GM12878 (cell line): ENCODE measurements around the gene CEND1. TPM values are rescaled to one million over a fixed set of nuclear protein-coding genes. Genes with fewer than 3 reads are reported as not detected.
A peak's percentile ranks its signal among the peaks of the same experiment; 100 is the strongest.

ENCODE experiments used
- ATAC-seq: fragments of 200-7000 bp; cut with Tn5 transposase; 3 replicates; pipeline ENCODE4 v1.9.1; 2020; ENCODE audit warnings: mild to moderate bottlenecking, moderate library complexity
- BruUV-seq: library from RNA; stranded (reverse); fragments of 400-500 nt; replicated peaks from 2 replicates; lab custom pipeline; 2021; lab: Mats Ljungman, UMichigan
- CTCF ChIA-PET: fragments of 300-600 bp; sonication (Branson Sonifier 250); formaldehyde crosslinking; extraction: SDS; loops from one replicate; lab custom pipeline; 2021; ENCODE audit warnings: inconsistent platforms; lab: Yijun Ruan, JAX
- POLR2A ChIA-PET: fragments of 350-600 bp; formaldehyde crosslinking; extraction: SDS; loops from one replicate; lab custom pipeline; 2021; ENCODE audit warnings: inconsistent platforms; lab: Charles Lee
- RAD21 ChIA-PET: fragments of 300-600 bp; sonication (Branson Sonifier 250); formaldehyde crosslinking; loops from one replicate; lab custom pipeline; 2023; ENCODE audit warnings: antibody characterized with exemption; ENCODE audit not compliant: unreplicated experiment; lab: Charles Lee
- SMC1A ChIA-PET: fragments of 300-600 bp; sonication (Branson Sonifier 250); formaldehyde crosslinking; loops from one replicate; lab custom pipeline; 2023; ENCODE audit not compliant: unreplicated experiment, uncharacterized antibody; lab: Charles Lee
- DNase-seq: peaks from one replicate; pipeline ENCODE4 v3.0.0-alpha.2; 2011; ENCODE audit warnings: low read depth, low spot score
- FAIRE-seq: peaks from 3 replicates; lab custom pipeline; 2011; peaks lifted over from hg19 to GRCh38; lab: Jason Lieb, UNC
- H2AFZ ChIP-seq: 2 replicates; pipeline ENCODE4 v1.6.0; 2011; ENCODE audit warnings: low read depth, low read length, control low read depth; ENCODE audit not compliant: control insufficient read depth
- H3K27ac ChIP-seq: 2 replicates; pipeline ENCODE4 v1.5.1; 2011; ENCODE audit warnings: control low read depth; ENCODE audit not compliant: control insufficient read depth, insufficient read depth
- H3K27me3 ChIP-seq, 2 experiments: replicated peaks in 1 of 2; 2 replicates each; pipeline versions ENCODE4 v1.6.0 to v1.6.1; 2011; ENCODE audit warnings: low read length in 1 of 2; ENCODE audit not compliant: control insufficient read depth in 2 of 2, insufficient read depth in 2 of 2
- H3K36me3 ChIP-seq, 2 experiments: 2 replicates each; pipeline ENCODE4 v1.5.1; 2011; ENCODE audit warnings: low read length in 1 of 2; ENCODE audit not compliant: control insufficient read depth in 2 of 2, insufficient read depth in 2 of 2
- H3K4me1 ChIP-seq: 2 replicates; pipeline ENCODE4 v1.6.1; 2011; ENCODE audit warnings: mild to moderate bottlenecking, low read length, moderate library complexity, mixed read lengths; ENCODE audit not compliant: control insufficient read depth, insufficient read depth
- H3K4me2 ChIP-seq: 2 replicates; pipeline ENCODE4 v1.6.0; 2011; ENCODE audit warnings: control low read depth; ENCODE audit not compliant: control insufficient read depth, insufficient read depth
- H3K4me3 ChIP-seq: fragments of 200-600 bp; sonication (generic); 2 replicates; pipeline ENCODE4 v1.5.1; 2016
- H3K79me2 ChIP-seq: 2 replicates; pipeline ENCODE4 v1.6.0; 2011; ENCODE audit warnings: low read length; ENCODE audit not compliant: control insufficient read depth, insufficient read depth
- H3K9ac ChIP-seq: 2 replicates; pipeline ENCODE4 v1.8.0; 2011; ENCODE audit warnings: low read length, control low read depth, mixed read lengths; ENCODE audit not compliant: control insufficient read depth, insufficient read depth
- H3K9me3 ChIP-seq: replicated peaks from 3 replicates; pipeline ENCODE4 v1.5.1; 2011; ENCODE audit warnings: mild to moderate bottlenecking, low read length; ENCODE audit not compliant: control insufficient read depth, insufficient read depth
- H4K20me1 ChIP-seq: 2 replicates; pipeline ENCODE4 v1.6.0; 2011; ENCODE audit not compliant: control insufficient read depth, insufficient read depth
- BMI1 ChIP-seq: fragments of 450-650 bp; IDR thresholded peaks from 2 replicates; pipeline ENCODE4 v1.6.1; 2016; ENCODE audit warnings: mild to moderate bottlenecking, moderate library complexity, borderline replicate concordance
- CBX5 ChIP-seq: sonication (generic); IDR thresholded peaks from 2 replicates; pipeline ENCODE4 v1.6.1; 2016; ENCODE audit warnings: low read depth, moderate library complexity, mild to moderate bottlenecking, inconsistent platforms
- CEBPB ChIP-seq, 2 experiments: fragments of 150-350 bp in 1 of 2; IDR thresholded peaks; 2 replicates each; pipeline ENCODE4 v1.6.1; 2012 to 2014; ENCODE audit warnings: low read depth in 2 of 2, low read length in 2 of 2, borderline replicate concordance in 1 of 2, inconsistent platforms in 1 of 2
- CEBPZ ChIP-seq: fragments of 150-350 bp; IDR thresholded peaks from 2 replicates; pipeline ENCODE4 v1.6.1; 2016; ENCODE audit warnings: low read depth, low read length
- ETV6 ChIP-seq, 2 experiments: fragments of 450-650 bp in 1 of 2; IDR thresholded peaks in 1 of 2; conservative IDR thresholded peaks in 1 of 2; 2 replicates each; pipeline ENCODE4 v1.6.1; 2014; ENCODE audit warnings: antibody characterized with exemption in 1 of 2, borderline replicate concordance in 1 of 2, low read depth in 1 of 2, mild to moderate bottlenecking in 1 of 2, moderate library complexity in 1 of 2
- KDM1A ChIP-seq: fragments of 200-600 bp; sonication (generic); IDR thresholded peaks from 2 replicates; pipeline ENCODE4 v1.6.1; 2016; ENCODE audit warnings: borderline replicate concordance
- LARP7 ChIP-seq: fragments of 450-650 bp; IDR thresholded peaks from 2 replicates; pipeline ENCODE4 v1.6.1; 2017; ENCODE audit warnings: mild to moderate bottlenecking
- NR2F1 ChIP-seq: fragments of 450-650 bp; conservative IDR thresholded peaks from 2 replicates; pipeline ENCODE4 v1.6.1; 2017; ENCODE audit warnings: mild to moderate bottlenecking
- PAX5 ChIP-seq: IDR thresholded peaks from 2 replicates; pipeline ENCODE4 v1.6.1; 2011; ENCODE audit warnings: low read depth, low read length, borderline replicate concordance
- PML ChIP-seq: IDR thresholded peaks from 2 replicates; pipeline ENCODE4 v1.6.1; 2012; ENCODE audit warnings: low read length, inconsistent platforms
- RAD21 ChIP-seq: IDR thresholded peaks from 2 replicates; pipeline ENCODE4 v1.6.1; 2011; ENCODE audit warnings: mild to moderate bottlenecking, low read depth, low read length, moderate library complexity; ENCODE audit not compliant: insufficient read depth
- RELB ChIP-seq: fragments of 450-650 bp; IDR thresholded peaks from 2 replicates; pipeline ENCODE4 v1.6.1; 2017; ENCODE audit warnings: low read depth, mild to moderate bottlenecking, moderate library complexity
- STAT1 ChIP-seq: fragments of 450-650 bp; conservative IDR thresholded peaks from 2 replicates; pipeline ENCODE4 v1.6.1; 2014; ENCODE audit warnings: antibody characterized with exemption, mild to moderate bottlenecking
- SUPT20H ChIP-seq: IDR thresholded peaks from 2 replicates; pipeline ENCODE4 v1.6.1; 2011; ENCODE audit warnings: low read depth, mild to moderate bottlenecking, low read length, moderate library complexity, borderline replicate concordance; ENCODE audit not compliant: control insufficient read depth
- ZNF274 ChIP-seq: IDR thresholded peaks from one replicate; pipeline ENCODE4 v1.8.0; 2011; ENCODE audit not compliant: insufficient read length, insufficient read depth
- ZNF384 ChIP-seq: IDR thresholded peaks from 2 replicates; pipeline ENCODE4 v1.6.1; 2012; ENCODE audit warnings: low read depth, mild to moderate bottlenecking, low read length, improper control_type of control experiment, borderline replicate concordance
- WGBS: methylation state at CpG from one replicate; pipeline ENCODE4 v1.1.6; 2016; ENCODE audit warnings: low lambda C conversion rate; ENCODE audit not compliant: insufficient replicate concordance, insufficient coverage; ENCODE audit errors: missing lambda C conversion rate; 5-methylcytosine and 5-hydroxymethylcytosine counted together
- in situ Hi-C: fragments of 300-500 bp; cut with MboI; formaldehyde crosslinking; loops from 9 replicates; pipeline ENCODE4 v1.14.3; 2018; ENCODE audit warnings: mixed read lengths
- intact Hi-C: fragments of 100-400 bp; cut with micrococcal nuclease; formaldehyde crosslinking; loops from one replicate; pipeline ENCODE4 v1.14.2; 2022; ENCODE audit not compliant: unreplicated experiment
- polyA plus RNA-seq, 11 experiments: library from polyadenylated mRNA; depleted of rRNA in 4 of 11; unstranded in 6 of 11; stranded (reverse) in 5 of 11; fragments of >200 nt; fragmentation: Nextera tagmentation in 4 of 11; fragmentation: Illumina TruSeq in 1 of 11; extraction: Ambion mirVana in 4 of 11; extraction: Trizol in 1 of 11; gene quantifications; 1 replicate in 1 of 11; 2 replicates in 10 of 11; pipeline versions ENCODE4 v1.2.1 to v1.2.3, GENCODE V29; 2011 to 2016; ENCODE audit warnings: inconsistent platforms in 2 of 11, missing spikeins in 2 of 11, low read depth in 1 of 11
- total RNA-seq, 4 experiments: library from RNA; depleted of rRNA in 3 of 4; stranded (reverse); fragments of >200 nt in 3 of 4; fragmentation: Illumina TruSeq in 1 of 4; extraction: Trizol in 1 of 4; gene quantifications; 2 replicates each; pipeline versions ENCODE4 v1.2.1 to v1.2.3, GENCODE V29; 2013 to 2021

The CEND1 gene
- total and polyA plus RNA-seq, 10 of the 15 experiments (the other 5 are each of a cell fraction or from before 2014, with no cell fraction given) = 0.31 to 13.6 (median 7.2) TPM; not detected in 1

- no peaks in the 10 kb centered on the region for H3K9me3 ChIP-seq
- ChIA-PET POLR2A (interaction anchor here (0.5 to 1.7 kb wide), 11 partner anchors 10 to 144 kb away, joined by 3 to 10 read pairs (median 4); partner anchors contain the start of genes PNPLA2 and RPLP2), SMC1A (no interaction called here), RAD21 (interaction anchor here (0.6 to 2.8 kb wide), 9 partner anchors 10 to 260 kb away, joined by 3 to 14 read pairs (median 4); partner anchors contain the start of genes GATD1, HRAS and TMEM80), CTCF (interaction anchor here (0.6 to 1.6 kb wide), 7 partner anchors 48 to 242 kb away, joined by 3 to 5 read pairs (median 3); partner anchors contain the start of gene TMEM80)
- peak overlapping the region; percentile 67 for H3K27ac ChIP-seq
- peak overlapping the region; percentile 100 for H3K4me2 ChIP-seq
- peaks cover 0 to 10% of the 10 kb centered on the region in 2 experiments; a peak in 2 of 4 replicates for H3K36me3 ChIP-seq
- in situ Hi-C loops = no loop called here
- peak overlapping the region; percentile 80 for H3K9ac ChIP-seq
- intact Hi-C loops = loop anchor here (5.0 kb wide), 1 partner anchor 49 kb away; the partner anchor contains the start of gene TALDO1
- peaks cover 15% of the 10 kb centered on the region for H3K4me1 ChIP-seq
- no peaks in the 10 kb centered on the region for H4K20me1 ChIP-seq
- FAIRE-seq (no peak), ATAC-seq (peak; percentile 73), DNase-seq (no peak)
- H3K4me3 ChIP-seq = peak overlapping the region; percentile 97
- H3K79me2 ChIP-seq = peaks cover 30% of the 10 kb centered on the region
- 1% methylated on average over 24 of the region's 26 CpGs for WGBS
- peak overlapping the region; percentile 59 for H2AFZ ChIP-seq
- no TSS peak for BruUV-seq
- no peaks in the 10 kb centered on the region for H3K27me3 ChIP-seq
- no peak for TF ChIP-seq KDM1A
- TF ChIP-seq ZNF274 = no peak
- no peak for TF ChIP-seq PML
- peak; percentile 66 for TF ChIP-seq NR2F1
- no peak for TF ChIP-seq ETV6 (conservative IDR thresholded peaks at IDR 0.05 in 1 of 2, IDR thresholded peaks at IDR 0.05 in 1 of 2; ENCODE audit: borderline replicate concordance in 1 of 2, low read depth in 1 of 2)
- TF ChIP-seq SUPT20H = no peak
- TF ChIP-seq BMI1 = no peak
- TF ChIP-seq CEBPZ = no peak
- no peak for TF ChIP-seq CEBPB (IDR thresholded peaks at IDR 0.05; ENCODE audit: borderline replicate concordance in 1 of 2, low read depth in 2 of 2, low read length in 2 of 2)
- no peak for TF ChIP-seq LARP7
- TF ChIP-seq PAX5 = no peak
- TF ChIP-seq ZNF384 = no peak
- no peak for TF ChIP-seq RAD21
- no peak for TF ChIP-seq CBX5
- TF ChIP-seq STAT1 = no peak
- TF ChIP-seq RELB = no peak
These were observed 6.0 kb upstream of the CEND1 start for GRCh38 chr11:795634-796564.
